NCI-H187 treated with DMSO at 0.1 percent for 48 hours (cell line): Measurements from ENCODE around the gene ABCA7.
A peak's percentile ranks its signal among the peaks of the same experiment; 100 is the strongest.

ENCODE experiments used
- DNase-seq: peaks from one replicate; lab custom pipeline; 2025; lab: John Stamatoyannopoulos, UW

Gene ABCA7

DNA sequence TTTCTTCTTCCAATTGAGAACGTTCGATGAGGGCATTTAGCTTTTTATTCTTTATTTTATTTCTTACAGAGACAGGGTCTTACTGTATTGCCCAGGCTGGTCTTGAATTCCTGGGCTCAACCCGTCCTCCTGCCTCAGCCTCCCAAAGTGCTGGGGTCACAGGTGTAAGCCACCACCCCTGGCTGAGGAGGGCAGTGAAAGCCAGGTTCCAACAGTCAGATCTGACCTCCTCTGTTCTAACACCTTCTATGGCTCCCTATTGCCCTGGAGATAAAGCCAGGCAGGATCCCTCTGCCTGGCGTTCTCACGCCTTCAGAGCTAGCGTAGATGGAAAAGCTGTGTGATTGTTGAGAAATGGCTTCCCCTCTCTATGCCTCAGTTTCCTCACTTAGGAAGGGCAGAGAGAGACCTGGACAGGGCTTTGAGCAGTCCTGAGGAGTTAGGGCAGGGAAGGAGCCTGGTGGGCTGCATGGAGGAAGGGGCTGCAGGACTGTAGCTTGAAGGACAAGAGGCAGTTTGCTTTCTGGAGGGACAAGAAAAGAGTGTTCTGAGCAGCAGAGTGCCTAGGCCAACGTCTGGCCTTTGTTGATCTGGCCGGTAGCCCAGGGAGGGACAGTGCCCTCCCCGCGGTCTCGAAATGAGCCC lies 32.6 kb downstream of the ABCA7 start:
- no peak for DNase-seq

DNA sequence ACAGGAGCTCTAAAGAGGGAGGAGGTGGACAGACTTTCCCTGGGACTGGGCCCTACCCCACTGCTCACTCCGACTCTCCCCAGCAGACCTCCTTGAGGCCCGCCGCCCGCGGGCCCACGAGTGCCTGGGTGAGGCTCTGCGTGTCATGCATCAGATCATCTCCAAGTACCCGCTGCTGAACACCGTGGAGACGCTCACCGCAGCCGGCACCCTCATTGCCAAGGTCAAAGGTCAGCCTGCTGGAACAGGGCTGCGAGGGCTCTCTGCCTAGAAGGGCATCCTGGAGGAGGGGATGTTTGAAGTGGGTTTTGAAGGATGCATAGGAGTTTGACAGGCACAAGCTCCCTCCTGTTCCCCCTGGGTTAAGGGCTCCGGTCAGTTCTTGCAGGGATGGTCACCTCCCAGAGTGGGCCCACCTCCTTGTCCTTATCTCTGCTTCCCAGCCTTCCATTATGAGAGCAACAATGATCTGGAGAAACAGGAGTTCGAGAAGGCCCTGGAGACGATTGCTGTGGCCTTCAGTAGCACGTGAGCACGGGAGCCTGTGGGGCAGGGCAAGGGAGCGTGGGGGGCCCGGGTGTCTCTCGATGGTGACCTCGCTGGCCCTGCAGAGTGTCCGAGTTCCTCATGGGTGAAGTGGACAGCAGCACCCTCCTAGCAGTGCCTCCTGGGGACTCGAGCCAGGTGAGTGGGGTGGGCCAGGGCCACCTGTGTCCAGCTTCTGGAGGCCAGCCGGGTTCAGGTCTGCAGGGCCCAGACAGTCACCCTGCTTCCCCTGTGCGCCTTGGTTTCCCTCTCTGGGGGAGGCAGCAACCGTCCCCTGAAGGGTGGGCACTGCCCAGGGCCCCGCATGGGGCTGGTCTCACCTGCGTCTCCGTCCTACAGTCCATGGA lies 33.4 kb downstream of the ABCA7 start:
- no peak for DNase-seq

DNA sequence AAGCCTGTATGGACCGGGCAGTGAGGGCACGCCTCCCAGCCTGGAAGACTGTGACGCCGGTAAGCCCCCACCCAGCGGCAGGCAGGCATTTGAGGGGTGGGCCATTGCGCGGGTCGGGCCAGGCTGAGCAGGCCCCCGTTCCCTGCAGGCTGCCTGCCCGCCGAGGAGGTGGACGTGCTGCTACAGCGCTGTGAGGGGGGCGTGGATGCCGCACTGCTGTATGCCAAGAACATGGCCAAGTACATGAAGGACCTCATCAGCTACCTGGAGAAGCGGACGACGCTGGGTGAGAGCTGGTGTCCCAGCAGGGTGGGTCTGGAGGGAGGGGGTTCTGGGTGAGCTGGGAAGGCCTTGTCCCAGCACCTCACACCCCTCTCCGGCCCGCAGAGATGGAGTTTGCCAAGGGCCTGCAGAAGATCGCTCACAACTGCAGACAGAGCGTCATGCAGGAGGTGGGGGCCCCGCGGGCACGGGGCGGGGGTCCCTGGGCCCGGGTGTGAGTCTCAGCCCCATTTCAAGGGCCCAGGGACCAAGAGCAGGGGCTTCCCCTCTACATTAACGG lies 34.1 kb downstream of the ABCA7 start:
- no peak for DNase-seq

DNA sequence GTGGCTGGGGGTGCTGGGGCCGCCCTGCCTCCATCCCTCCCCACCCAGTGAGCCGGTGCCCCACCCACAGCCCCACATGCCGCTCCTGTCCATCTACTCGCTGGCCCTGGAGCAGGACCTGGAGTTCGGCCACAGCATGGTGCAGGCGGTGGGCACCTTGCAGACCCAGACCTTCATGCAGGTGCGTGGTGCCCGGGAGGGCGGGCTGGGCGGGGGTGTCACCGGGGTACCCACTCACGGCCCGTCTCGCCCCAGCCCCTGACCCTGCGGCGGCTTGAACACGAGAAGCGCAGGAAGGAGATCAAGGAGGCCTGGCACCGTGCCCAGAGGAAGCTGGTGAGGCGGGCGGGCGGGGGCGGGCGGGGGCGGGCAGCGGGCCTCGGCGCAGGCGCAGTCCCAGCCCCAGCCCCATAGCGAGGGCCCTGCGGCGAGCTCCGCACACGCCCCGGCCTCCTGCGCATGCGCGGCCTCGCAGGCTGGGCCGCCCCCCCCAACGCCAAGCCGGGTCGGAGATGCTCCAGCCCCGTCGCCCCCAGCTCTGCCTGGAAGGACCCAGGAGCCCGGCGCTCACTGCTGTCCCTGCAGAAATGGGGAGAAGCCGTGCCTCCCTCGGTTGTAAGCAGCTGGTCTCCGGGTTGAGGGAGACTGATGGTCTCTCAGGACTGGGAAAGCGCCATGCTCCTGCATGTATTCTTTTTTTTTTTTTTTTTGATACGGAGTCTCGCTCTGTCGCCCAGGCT lies 34.8 kb downstream of the ABCA7 start:
- DNase-seq = peak; percentile 31

DNA sequence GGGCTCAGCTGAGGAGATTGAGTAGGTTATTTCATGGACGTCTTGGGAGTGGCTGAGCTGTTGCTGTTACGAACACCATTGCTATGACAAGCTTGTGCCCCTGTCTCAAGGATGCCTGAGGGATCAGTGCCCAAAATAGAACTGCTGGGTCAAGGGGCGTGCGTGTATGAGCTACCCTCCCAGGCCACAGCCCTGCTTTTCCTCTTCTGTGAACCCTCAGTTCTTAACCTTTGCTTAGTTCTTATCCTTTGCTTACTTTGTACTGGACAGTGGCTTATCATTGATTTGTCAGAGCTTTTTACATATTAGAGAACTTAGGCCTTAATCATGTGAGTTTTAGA lies 36.1 kb downstream of the ABCA7 start:
- no peak for DNase-seq

DNA sequence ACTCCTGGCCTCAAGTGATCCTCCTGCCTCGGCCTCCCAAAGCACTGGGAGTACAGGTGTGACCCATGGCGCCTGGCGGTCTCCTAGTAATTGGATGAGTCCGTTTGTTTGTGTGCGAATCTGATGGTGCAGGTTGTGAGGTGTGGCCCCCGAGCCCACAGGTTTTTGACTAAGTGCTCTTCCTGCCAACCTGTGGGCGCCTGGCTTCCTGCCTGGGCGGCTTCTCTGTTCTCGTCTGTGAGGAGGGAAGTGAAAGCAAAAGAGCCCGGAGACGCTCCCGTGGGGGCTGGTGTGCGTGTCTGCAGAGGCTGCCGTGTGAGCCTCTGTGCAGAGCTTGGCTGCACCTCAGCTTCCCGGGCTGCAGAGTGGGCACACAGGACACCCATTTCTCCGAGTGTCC lies 37.0 kb downstream of the ABCA7 start:
- no peak for DNase-seq

DNA sequence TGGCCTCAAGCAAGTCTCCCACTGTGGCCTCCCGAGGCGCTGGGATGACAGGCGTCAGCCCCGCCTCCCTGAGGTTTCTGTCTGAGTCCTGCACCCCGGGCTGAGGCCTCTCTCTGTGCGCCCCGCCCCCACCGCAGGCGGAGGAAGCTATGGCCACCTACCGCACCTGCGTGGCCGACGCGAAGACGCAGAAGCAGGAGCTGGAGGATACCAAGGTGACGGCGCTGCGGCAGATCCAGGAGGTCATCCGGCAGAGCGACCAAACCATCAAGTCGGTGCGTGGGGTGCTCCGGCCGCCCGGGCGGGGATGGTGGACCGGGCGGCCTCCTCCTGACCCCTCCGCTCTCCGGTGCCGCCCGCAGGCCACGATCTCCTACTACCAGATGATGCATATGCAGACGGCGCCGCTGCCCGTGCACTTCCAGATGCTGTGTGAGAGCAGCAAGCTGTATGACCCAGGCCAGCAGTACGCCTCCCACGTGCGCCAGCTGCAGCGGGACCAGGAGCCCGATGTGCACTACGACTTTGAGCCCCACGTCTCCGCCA lies 39.7 kb downstream of the ABCA7 start:
- DNase-seq = no peak

DNA sequence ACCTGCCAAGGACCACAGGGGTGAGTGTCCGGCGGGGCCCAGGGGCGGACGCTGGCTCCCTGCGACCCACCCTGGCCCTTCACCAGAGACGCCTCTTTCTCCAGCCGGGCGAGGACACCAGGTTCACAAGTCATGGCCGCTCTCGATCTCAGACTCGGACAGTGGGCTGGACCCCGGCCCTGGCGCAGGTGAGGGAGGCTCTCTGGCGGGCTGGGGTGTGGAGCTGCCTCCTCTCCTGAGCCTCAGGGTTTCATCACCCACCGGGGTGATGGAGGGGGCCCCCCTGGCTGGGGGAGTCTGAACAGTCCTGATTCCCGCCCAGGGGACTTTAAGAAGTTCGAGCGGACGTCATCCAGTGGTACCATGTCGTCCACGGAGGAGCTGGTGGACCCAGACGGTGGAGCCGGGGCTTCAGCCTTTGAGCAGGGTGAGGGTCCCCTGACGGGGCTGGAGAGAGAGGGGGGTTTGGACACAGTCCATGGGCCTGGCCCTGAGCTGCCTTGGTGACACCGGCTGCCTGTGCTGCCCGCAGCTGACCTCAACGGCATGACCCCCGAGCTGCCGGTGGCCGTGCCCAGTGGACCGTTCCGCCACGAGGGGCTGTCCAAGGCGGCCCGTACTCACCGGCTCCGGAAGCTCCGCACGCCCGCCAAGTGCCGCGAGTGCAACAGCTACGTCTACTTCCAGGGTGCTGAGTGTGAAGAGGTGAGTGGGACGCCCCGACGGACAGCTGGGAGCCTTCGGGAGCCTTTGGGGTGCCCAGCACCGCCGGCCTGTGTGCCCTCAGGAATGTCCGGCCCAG lies 40.7 kb downstream of the ABCA7 start:
- no peak for DNase-seq

DNA sequence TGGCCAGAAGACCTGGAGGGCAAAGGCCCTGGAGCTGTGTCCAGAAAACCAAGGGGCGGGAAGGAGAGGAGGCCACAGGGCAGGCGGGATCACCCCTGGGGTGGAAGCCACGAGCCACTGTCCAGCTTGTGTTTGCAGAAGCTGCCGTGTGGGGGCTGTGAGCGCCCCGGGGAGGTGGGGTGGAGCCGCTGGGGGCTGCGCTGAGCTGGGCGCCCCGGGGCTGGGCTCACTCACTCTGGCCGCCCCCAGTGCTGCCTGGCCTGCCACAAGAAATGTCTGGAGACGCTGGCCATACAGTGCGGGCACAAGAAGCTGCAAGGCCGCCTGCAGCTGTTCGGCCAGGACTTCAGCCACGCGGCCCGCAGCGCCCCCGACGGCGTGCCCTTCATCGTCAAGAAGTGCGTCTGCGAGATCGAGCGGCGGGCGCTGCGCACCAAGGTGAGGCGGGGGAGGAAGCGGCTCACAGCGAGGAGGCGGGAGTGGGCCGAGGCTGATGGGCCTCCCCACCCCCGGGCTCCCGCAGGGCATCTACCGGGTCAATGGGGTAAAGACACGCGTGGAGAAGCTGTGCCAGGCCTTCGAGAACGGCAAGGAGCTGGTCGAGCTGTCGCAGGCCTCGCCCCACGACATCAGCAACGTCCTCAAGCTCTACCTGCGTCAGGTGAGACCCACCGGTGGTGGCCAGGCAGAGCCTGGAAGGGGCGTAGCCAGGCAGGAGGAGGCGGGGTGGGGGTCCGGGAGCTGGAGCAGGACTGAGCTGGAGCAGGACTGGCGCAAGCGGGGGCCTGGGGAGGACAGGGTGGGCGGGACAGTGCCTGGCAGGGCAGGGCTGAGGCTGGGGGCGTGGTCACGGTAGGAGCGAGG lies 41.6 kb downstream of the ABCA7 start:
- no peak for DNase-seq

DNA sequence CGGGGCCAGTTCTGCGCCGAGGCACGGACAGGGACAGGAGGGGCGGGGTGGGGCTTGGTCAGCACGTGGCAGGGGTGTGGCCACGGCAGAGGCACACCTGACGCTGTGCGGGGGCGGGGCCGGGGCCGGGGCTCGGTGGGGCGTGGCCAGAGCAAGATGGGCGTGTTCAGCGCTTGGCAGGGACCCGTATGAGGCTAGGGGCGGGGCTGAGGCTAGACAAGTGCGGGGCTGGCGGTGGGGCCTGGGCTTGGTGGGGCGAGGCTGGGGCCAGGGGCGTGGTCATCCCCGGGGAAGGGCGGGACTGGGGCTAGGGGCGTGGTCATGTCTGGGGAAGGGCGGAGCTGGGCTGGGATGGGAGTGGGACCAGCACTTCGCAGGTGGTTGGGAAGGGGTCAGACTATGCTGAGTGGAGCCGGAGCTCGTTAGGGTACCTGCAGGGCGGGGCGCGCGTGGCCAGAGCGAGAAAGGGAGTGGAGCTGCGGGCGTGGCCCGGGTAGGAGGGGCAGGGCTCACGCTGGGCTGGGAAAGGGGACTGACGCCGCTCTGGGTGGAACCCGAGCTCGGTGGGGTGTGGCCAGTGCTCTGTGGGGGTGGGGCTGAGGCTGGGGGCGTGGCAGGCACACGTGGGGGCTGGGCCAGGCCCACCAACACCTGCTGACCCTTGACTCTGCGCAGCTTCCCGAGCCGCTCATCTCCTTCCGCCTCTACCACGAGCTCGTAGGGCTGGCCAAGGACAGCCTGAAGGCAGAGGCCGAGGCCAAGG lies 42.4 kb downstream of the ABCA7 start:
- peak; percentile 94 for DNase-seq

DNA sequence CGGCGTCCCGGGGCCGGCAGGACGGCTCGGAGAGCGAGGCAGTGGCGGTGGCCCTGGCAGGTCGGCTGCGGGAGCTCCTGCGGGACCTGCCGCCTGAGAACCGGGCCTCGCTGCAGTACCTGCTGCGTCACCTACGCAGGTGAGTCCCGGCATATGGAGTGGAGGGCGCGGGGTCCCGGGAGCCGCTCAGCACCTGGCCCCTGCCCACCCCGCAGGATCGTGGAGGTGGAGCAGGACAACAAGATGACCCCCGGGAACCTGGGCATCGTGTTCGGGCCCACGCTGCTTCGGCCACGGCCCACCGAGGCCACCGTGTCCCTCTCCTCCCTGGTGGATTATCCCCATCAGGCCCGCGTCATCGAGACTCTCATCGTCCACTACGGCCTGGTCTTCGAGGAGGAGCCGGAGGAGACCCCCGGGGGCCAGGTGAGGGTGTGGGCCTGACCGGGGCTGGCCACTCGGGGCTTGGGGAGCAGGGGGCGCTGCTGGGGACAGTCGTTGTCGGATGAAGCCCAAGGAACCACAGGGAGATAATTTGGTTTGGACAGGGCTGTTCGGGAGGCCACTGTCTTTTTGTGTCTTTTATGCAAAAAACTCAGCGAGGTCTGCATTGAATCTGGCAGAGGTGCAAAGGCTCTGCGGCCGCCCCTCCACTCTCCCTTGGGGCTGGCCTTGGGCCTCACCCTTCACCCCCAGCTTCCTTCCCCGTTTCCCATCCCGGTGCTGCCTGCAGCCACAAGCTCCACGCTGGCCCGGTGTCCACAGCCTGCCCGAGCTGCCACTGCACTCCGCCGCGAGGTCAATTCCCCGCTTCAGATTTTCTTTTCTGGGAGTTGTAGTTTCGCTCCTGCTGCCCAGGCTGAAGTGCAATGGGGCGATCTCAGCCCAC lies 43.3 kb downstream of the ABCA7 start:
- DNase-seq = no peak

DNA sequence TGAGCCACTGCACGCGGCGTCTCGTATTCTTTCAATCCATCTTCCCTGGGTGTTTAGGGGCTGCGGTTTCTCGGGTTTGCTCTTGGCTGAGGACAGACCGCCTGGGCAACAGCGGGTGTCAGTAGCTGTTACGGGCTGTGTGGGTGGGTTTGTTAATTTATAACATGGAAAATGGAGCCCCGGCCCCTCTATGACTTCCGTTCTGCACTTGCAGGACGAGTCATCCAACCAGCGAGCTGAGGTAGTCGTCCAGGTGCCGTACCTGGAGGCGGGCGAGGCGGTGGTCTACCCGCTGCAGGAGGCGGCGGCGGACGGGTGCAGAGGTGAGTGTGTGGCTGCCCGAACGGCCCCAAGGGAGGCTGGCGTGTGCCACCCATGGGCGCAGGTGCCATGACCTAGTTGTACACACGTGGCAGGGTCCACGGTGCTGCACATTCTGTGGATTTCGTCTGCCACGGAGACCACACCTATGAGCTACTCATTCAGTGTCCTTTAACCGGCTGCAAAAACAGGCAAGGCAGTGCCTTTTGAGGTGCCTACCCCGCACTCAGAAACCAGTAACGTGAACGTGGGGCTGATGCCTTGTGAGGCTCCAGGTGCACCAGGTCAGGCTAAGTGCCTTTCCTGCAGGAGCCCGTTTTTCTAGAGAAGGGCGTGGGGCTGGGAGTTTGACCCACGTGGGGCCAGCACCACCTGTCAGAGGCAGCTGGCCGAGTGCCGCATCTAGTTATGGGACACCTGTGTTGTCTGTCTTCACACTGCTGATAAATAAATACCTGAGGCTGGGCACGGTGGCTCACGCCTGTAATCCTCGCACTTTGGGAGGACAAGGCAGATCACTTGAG lies 44.3 kb downstream of the ABCA7 start:
- no peak for DNase-seq

DNA sequence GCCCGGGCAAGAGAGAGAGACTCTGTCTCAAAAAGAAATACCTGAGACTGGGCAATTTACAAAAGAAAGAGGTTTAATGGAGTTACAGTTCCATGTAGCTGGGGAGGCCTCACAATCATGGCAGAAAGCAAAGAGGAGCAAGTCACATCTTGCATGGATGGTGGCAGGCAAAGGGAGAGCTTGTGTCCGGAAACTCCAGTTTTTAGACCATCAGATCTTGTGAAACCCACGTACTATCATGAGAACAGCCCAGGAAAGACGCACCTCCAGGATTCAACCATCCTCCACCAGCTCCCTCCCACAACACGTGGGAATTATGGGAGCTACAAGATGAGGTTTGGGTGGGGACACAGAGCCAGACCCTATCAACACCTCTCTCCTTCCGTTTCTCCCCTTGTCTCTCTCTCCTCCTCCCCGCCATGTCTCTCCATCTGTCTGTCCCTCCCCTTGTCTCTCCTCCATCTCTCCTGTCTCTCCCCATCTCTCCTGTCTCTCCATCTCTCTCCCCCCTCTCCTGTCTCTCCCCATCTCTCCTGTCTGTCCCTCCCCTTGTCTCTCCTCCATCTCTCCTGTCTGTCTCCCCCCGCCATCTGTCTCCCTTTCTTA lies 45.2 kb downstream of the ABCA7 start:
- DNase-seq = no peak

DNA sequence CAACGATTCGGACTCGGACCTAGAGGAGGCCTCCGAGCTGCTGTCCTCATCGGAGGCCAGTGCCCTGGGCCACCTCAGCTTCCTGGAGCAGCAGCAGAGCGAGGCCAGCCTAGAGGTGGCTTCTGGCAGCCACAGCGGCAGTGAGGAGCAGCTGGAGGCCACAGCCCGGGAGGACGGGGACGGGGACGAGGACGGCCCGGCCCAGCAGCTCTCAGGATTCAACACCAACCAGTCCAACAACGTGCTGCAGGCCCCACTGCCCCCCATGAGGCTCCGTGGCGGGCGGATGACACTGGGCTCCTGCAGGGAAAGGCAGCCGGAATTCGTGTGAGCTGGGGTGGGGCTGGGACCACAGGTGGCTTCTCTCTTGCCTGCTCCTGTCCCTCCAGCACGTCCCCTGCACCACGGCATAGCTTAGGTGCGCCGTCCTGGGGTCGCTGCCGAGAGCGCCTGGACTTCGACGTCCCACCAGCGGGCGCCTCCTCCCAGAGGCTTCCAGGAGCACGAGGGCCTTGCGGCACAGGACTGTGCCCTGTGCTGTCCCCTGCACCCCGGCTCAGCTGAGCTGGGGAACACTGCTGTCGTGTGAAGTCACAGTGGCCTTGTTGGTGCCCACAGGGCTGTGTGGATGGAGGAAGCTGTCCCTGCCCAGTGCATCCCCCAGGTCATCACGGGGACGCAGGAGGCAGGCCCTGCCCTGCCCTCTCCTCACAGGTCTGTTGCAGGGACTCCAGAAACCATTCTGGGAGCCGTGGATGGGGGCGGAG lies 46.0 kb downstream of the ABCA7 start:
- no peak for DNase-seq

DNA sequence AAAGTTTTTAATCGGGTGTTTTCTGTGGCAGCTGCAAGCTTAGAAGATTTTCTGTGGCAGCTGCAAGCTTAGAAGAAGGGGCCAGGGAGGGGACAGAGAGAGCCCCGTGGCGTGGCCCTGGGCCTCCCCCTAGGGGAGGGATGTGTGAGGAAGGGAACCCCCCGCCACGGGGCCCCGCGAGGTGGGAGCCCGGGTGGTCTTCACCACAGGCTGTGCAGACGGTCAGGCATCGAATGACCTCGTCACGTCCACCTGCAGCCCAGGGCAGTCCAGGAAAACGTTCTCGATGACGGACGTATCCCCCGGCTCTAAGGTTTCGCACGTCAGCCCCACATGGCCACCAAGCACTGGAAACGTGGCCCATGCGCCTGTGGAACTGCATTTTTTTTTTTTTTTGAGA lies 46.7 kb downstream of the ABCA7 start:
- no peak for DNase-seq

DNA sequence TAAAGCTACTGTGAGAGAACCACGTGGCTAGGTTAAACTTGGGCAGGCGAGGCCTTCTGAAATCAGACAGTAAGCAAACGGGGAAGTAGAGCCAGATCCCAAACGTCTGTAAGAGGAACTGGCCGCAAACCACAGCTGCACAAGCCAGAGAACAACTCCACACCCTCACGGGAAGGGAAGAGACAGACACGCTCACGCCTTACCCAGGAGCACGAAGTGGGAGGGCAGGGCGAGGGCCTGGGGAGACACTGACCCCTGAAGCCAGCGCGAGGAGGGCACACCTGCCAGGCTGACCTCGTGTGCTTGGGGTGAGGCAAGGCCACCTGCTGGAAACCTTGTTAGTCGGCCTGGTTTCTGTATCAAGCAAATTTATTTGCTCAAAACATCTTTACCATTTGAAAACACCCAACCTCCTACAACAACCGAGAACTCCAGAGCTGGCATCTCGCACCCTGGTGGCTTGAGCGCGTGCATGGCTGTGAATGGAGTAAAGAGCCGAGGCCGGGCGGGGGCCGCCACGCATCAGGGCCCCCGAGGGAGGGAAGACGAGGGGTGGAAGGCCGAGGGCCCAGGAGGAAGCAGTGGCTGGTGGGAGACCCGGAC lies 48.0 kb downstream of the ABCA7 start:
- no peak for DNase-seq
